UCSD-AML1 (cell line): ENCODE data around the gene COA5.
"Not testable (repeated sequence)": the region's sequence is repeated elsewhere in the genome, so short reads cannot be mapped to it uniquely, and the experiment has no call there.

ENCODE experiments used
- DNase-seq: peaks from one replicate; lab custom pipeline; 2025; ENCODE audit not compliant: unreplicated experiment; lab: John Stamatoyannopoulos, UW

The COA5 gene

GRCh38 chr2:98607104-98607503 is 1.2 kb downstream of the COA5 start:
- no peak for DNase-seq

GRCh38 chr2:98606431-98606830 is 1.9 kb downstream of the COA5 start:
- DNase-seq, result no peak

- no peak for DNase-seq
Observed at GRCh38 chr2:98605076-98605475, 3.2 kb downstream of the COA5 start.

- DNase-seq, result no peak
Observed at GRCh38 chr2:98604547-98604946, 3.8 kb downstream of the COA5 start.

- no peak for DNase-seq
Observed at GRCh38 chr2:98601532-98602132, 6.7 kb downstream of the COA5 start.

GRCh38 chr2:98598781-98599428 is 9.4 kb downstream of the COA5 start:
- DNase-seq, result no peak

- not testable (repeated sequence) for DNase-seq
Observed at GRCh38 chr2:98594665-98595064, 13.6 kb downstream of the COA5 start.

- no peak for DNase-seq
Observed at GRCh38 chr2:98592565-98592964, 15.7 kb downstream of the COA5 start.

GRCh38 chr2:98589489-98589888 is 18.8 kb downstream of the COA5 start:
- no peak for DNase-seq

- no peak for DNase-seq
Observed at GRCh38 chr2:98588880-98589431, 19.4 kb downstream of the COA5 start.

GRCh38 chr2:98586551-98587140 is 21.7 kb downstream of the COA5 start:
- DNase-seq, result no peak

GRCh38 chr2:98585386-98585785 is 22.9 kb downstream of the COA5 start:
- DNase-seq, result no peak

- no peak for DNase-seq
Observed at GRCh38 chr2:98583816-98584618, 24.3 kb downstream of the COA5 start.

GRCh38 chr2:98583276-98583675 is 25.0 kb downstream of the COA5 start:
- no peak for DNase-seq

GRCh38 chr2:98582523-98582922 is 25.8 kb downstream of the COA5 start:
- no peak for DNase-seq

- no peak for DNase-seq
Observed at GRCh38 chr2:98580656-98581284, 27.5 kb downstream of the COA5 start.

GRCh38 chr2:98579926-98580325 is 28.4 kb downstream of the COA5 start:
- DNase-seq, result no peak

GRCh38 chr2:98578231-98578630 is 30.1 kb downstream of the COA5 start:
- no peak for DNase-seq

- no peak for DNase-seq
Observed at GRCh38 chr2:98577313-98577712, 31.0 kb downstream of the COA5 start.

- DNase-seq, result no peak
Observed at GRCh38 chr2:98576666-98577312, 31.5 kb downstream of the COA5 start.

- no peak for DNase-seq
Observed at GRCh38 chr2:98573426-98573825, 34.9 kb downstream of the COA5 start.
